OCI-LY3 (cell line): ENCODE results near the gene PRMT3.
"Not testable (repeated sequence)": the region's sequence is repeated elsewhere in the genome, so short reads cannot be mapped to it uniquely, and the experiment has no call there.

Source experiments
- H2AFZ ChIP-seq: fragments of 200-600, 300-600 bp; shearing (Covaris generic); 2 replicates; pipeline ENCODE4 v1.6.0; 2014; ENCODE audit warnings: antibody characterized with exemption, low read depth, low read length
- H3K27ac ChIP-seq: fragments of 200-600, 300-600 bp; sonication (generic); 2 replicates; pipeline ENCODE4 v1.5.1; 2014; ENCODE audit warnings: mild to moderate bottlenecking, low read length, moderate library complexity, mixed read lengths
- H3K27me3 ChIP-seq: fragments of 200-600, 300-600 bp; sonication (generic); 2 replicates; pipeline ENCODE4 v1.6.1; 2014; ENCODE audit warnings: low read depth, low read length, mixed read lengths
- H3K36me3 ChIP-seq: fragments of 200-600, 300-600 bp; sonication (generic); replicated peaks from 2 replicates; pipeline ENCODE3; 2014; ENCODE audit warnings: low read depth, low read length, mixed read lengths
- H3K4me1 ChIP-seq: fragments of 300-600, 200-600 bp; sonication (generic); 2 replicates; pipeline ENCODE4 v1.6.1; 2014; ENCODE audit warnings: low read length, mixed read lengths
- H3K4me2 ChIP-seq: fragments of 200-600, 300-600 bp; sonication (generic); 2 replicates; pipeline ENCODE4 v1.6.1; 2014; ENCODE audit warnings: low read length, mixed read lengths
- H3K4me3 ChIP-seq: fragments of 300-600, 200-600 bp; sonication (generic); 2 replicates; pipeline ENCODE4 v1.5.1; 2014; ENCODE audit warnings: antibody characterized with exemption, mild to moderate bottlenecking, low read length, moderate library complexity
- H3K79me2 ChIP-seq: fragments of 300-600, 200-600 bp; shearing (Covaris generic); 2 replicates; pipeline ENCODE4 v1.6.1; 2014; ENCODE audit warnings: mild to moderate bottlenecking, low read length, mixed read lengths
- H3K9ac ChIP-seq: fragments of 300-600, 200-600 bp; shearing (Covaris generic); 2 replicates; pipeline ENCODE4 v1.6.0; 2014; ENCODE audit warnings: mild to moderate bottlenecking, low read length, moderate library complexity
- H3K9me3 ChIP-seq: fragments of 200-600, 300-600 bp; shearing (Covaris generic); 2 replicates; pipeline ENCODE4 v1.6.1; 2014; ENCODE audit warnings: low read length, mixed read lengths; ENCODE audit not compliant: insufficient read depth
- H4K20me1 ChIP-seq: fragments of 200-600, 300-600 bp; sonication (generic); 2 replicates; pipeline ENCODE4 v1.6.1; 2016; ENCODE audit warnings: low read length, mixed read lengths; ENCODE audit not compliant: insufficient read depth
- EZH2phosphoT487 ChIP-seq: fragments of 200-600 bp; shearing (Covaris generic); IDR thresholded peaks from 2 replicates; pipeline ENCODE4 v1.6.1; 2018; ENCODE audit warnings: antibody characterized with exemption, mixed run types, low read depth
- TF ChIP-seq, protein P1 (sequence below): fragments of 200-600, 300-600 bp; sonication (generic); IDR thresholded peaks from 2 replicates; pipeline ENCODE4 v1.5.1; 2014; ENCODE audit warnings: antibody characterized with exemption, low read length, low read depth

Gene PRMT3

GRCh38 chr11:20551096-20551495, 163.6 kb downstream of the PRMT3 start:
- no peak overlapping the region for H2AFZ ChIP-seq
- H3K27ac ChIP-seq, result no peak overlapping the region
- H3K4me1 ChIP-seq, result no peaks in the 10 kb centered on the region
- no peaks in the 10 kb centered on the region for H3K27me3 ChIP-seq
- no peaks in the 10 kb centered on the region for H4K20me1 ChIP-seq
- no peaks in the 10 kb centered on the region for H3K79me2 ChIP-seq
- H3K4me2 ChIP-seq, result no peak overlapping the region
- H3K36me3 ChIP-seq, result no peaks in the 10 kb centered on the region
- TF ChIP-seq, protein P1, sequence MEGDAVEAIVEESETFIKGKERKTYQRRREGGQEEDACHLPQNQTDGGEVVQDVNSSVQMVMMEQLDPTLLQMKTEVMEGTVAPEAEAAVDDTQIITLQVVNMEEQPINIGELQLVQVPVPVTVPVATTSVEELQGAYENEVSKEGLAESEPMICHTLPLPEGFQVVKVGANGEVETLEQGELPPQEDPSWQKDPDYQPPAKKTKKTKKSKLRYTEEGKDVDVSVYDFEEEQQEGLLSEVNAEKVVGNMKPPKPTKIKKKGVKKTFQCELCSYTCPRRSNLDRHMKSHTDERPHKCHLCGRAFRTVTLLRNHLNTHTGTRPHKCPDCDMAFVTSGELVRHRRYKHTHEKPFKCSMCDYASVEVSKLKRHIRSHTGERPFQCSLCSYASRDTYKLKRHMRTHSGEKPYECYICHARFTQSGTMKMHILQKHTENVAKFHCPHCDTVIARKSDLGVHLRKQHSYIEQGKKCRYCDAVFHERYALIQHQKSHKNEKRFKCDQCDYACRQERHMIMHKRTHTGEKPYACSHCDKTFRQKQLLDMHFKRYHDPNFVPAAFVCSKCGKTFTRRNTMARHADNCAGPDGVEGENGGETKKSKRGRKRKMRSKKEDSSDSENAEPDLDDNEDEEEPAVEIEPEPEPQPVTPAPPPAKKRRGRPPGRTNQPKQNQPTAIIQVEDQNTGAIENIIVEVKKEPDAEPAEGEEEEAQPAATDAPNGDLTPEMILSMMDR, result no peak
- no peak for TF ChIP-seq EZH2phosphoT487
- H3K9me3 ChIP-seq, result no peaks in the 10 kb centered on the region
- H3K9ac ChIP-seq, result no peak overlapping the region
- no peak overlapping the region for H3K4me3 ChIP-seq

DNA sequence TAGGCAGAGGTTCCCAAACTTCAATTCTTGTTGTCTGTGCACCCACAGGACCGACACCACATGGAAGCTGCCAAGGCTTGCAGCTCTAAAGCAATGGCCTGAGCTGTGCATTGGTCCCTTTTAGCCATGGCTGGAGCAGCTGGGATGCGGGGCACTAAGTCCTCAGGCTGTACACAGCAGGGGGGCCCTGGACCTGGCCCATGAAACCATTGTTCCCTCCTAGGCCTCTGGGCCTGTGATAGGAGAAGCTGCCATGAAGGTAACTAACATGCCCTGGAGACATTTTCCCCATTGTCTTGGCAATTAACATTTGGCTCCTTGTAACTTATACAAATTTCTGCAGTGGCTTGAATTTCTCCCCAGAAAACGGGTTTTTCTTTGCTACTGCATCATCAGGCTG, 168.3 kb downstream of the PRMT3 start:
- no peaks in the 10 kb centered on the region for H3K79me2 ChIP-seq
- no peaks in the 10 kb centered on the region for H3K36me3 ChIP-seq
- H3K9ac ChIP-seq, result no peak overlapping the region
- no peak for TF ChIP-seq EZH2phosphoT487
- TF ChIP-seq, protein P1, result no peak
- no peaks in the 10 kb centered on the region for H4K20me1 ChIP-seq
- no peak overlapping the region for H2AFZ ChIP-seq
- peaks cover 6% of the 10 kb centered on the region; the same call in 1 of the 2 replicates for H3K27me3 ChIP-seq
- H3K4me1 ChIP-seq, result no peaks in the 10 kb centered on the region
- H3K4me3 ChIP-seq, result no peak overlapping the region
- H3K27ac ChIP-seq, result no peak overlapping the region
- no peaks in the 10 kb centered on the region for H3K9me3 ChIP-seq
- no peak overlapping the region for H3K4me2 ChIP-seq

DNA sequence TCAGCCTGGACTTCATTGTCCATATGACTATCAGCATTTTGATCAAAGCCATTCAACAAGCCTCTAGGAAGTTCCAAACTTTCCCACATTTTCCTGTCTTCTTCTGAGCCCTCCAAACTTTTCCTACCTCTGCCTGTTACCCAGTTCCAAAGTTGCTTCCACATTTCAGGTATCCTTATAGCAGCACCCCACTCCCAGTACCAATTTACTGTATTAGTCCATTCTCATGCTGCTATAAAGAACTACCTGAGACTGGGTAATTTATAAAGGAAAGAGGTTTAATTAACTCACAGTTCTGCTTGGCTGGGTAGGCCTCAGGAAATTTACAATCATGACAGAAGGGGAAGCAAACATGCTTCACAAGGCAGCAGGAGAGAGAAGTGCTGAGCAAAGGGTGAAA, 168.9 kb downstream of the PRMT3 start:
- H3K9me3 ChIP-seq, H3K79me2 ChIP-seq, H3K9ac ChIP-seq, H3K27me3 ChIP-seq, H3K4me1 ChIP-seq, H3K27ac ChIP-seq, H2AFZ ChIP-seq, H3K4me2 ChIP-seq, H3K4me3 ChIP-seq, H3K36me3 ChIP-seq, H4K20me1 ChIP-seq: not testable (repeated sequence)

- peaks cover 6% of the 10 kb centered on the region; the same call in 1 of the 2 replicates for H3K27me3 ChIP-seq
- no peak overlapping the region for H3K27ac ChIP-seq
- no peaks in the 10 kb centered on the region for H3K36me3 ChIP-seq
- no peaks in the 10 kb centered on the region for H3K9me3 ChIP-seq
- no peak overlapping the region for H3K4me3 ChIP-seq
- no peaks in the 10 kb centered on the region for H3K79me2 ChIP-seq
- H4K20me1 ChIP-seq, result no peaks in the 10 kb centered on the region
- TF ChIP-seq EZH2phosphoT487, result no peak
- TF ChIP-seq, protein P1, result no peak
- no peak overlapping the region for H3K4me2 ChIP-seq
- H3K4me1 ChIP-seq, result no peaks in the 10 kb centered on the region
- no peak overlapping the region for H2AFZ ChIP-seq
- no peak overlapping the region for H3K9ac ChIP-seq
Observed at GRCh38 chr11:20558741-20559140, 171.2 kb downstream of the PRMT3 start.
